Measurements from ENCODE around the gene BCAS3. TPM values are rescaled to one million over a fixed set of nuclear protein-coding genes. Genes with fewer than 3 reads are reported as not detected.

The BCAS3 gene
- total RNA-seq, 6 experiments from 2014 or later = 9.2 to 22.1 (median 14.2) TPM

- intact Hi-C loops (cut with DNase I) = no loop called here
- DNase-seq (no peak), ATAC-seq (no peak)
- TF ChIP-seq POLR2A (IDR thresholded peaks at IDR 0.05) (no peak), CTCF (IDR thresholded peaks at IDR 0.05) (no peak)
- Histone ChIP-seq H3K4me3 (no peak overlapping the region), H3K27me3 (no peaks in the 10 kb centered on the region), H3K4me1 (no peaks in the 10 kb centered on the region), H3K9me3 (no peaks in the 10 kb centered on the region), H3K27ac (no peak overlapping the region), H3K36me3 (no peaks in the 10 kb centered on the region)
- 71% methylated on average over 2 of the region's 2 CpGs for WGBS (ENCODE audit: insufficient coverage, low coverage, low lambda C conversion rate, missing lambda C conversion rate)
These were observed 379.6 kb downstream of the BCAS3 start for GRCh38 chr17:61057257-61057656.

- H3K27ac ChIP-seq = no peak overlapping the region
- H3K4me1 ChIP-seq = no peaks in the 10 kb centered on the region
- intact Hi-C loops (cut with DNase I) = no loop called here
- H3K27me3 ChIP-seq = no peaks in the 10 kb centered on the region
- H3K4me3 ChIP-seq = no peak overlapping the region
- no peak for ATAC-seq
- H3K36me3 ChIP-seq = no peaks in the 10 kb centered on the region
- no peaks in the 10 kb centered on the region for H3K9me3 ChIP-seq
- WGBS (ENCODE audit: insufficient coverage, low coverage, low lambda C conversion rate, missing lambda C conversion rate) = 95% methylated on average over 3 of the region's 3 CpGs
- TF ChIP-seq POLR2A (IDR thresholded peaks at IDR 0.05) = no peak
- no peak for TF ChIP-seq CTCF (IDR thresholded peaks at IDR 0.05)
- DNase-seq = no peak
These were observed 380.4 kb downstream of the BCAS3 start for GRCh38 chr17:61058066-61058465.

- H3K4me3 ChIP-seq = no peak overlapping the region
- H3K4me1 ChIP-seq = peaks cover 0 to 15% (median 0%) of the 10 kb centered on the region in 4 donors
- H3K27me3 ChIP-seq = no peaks in the 10 kb centered on the region
- no peak for ATAC-seq
- H3K27ac ChIP-seq = no peak overlapping the region
- TF ChIP-seq CTCF (IDR thresholded peaks at IDR 0.05) (no peak), POLR2A (IDR thresholded peaks at IDR 0.05) (no peak)
- 100% methylated on average over 2 of the region's 2 CpGs for WGBS (ENCODE audit: insufficient coverage, low coverage, low lambda C conversion rate, missing lambda C conversion rate)
- no peaks in the 10 kb centered on the region for H3K9me3 ChIP-seq
- H3K36me3 ChIP-seq = no peaks in the 10 kb centered on the region
- intact Hi-C loops (cut with DNase I) = no loop called here
- DNase-seq = no peak
These were observed 385.9 kb downstream of the BCAS3 start for GRCh38 chr17:61063528-61063927.

- no peak for TF ChIP-seq POLR2A (IDR thresholded peaks at IDR 0.05)
- TF ChIP-seq CTCF (IDR thresholded peaks at IDR 0.05) = no peak
- no peaks in the 10 kb centered on the region for H3K27me3 ChIP-seq
- 80% methylated on average over 1 of the region's 1 CpG for WGBS (ENCODE audit: insufficient coverage, low coverage, low lambda C conversion rate, missing lambda C conversion rate)
- H3K4me1 ChIP-seq = peaks cover 0 to 15% (median 0%) of the 10 kb centered on the region in 4 donors
- no peak overlapping the region for H3K4me3 ChIP-seq
- no peaks in the 10 kb centered on the region for H3K36me3 ChIP-seq
- ATAC-seq (peak; percentile 52 to 88 (median 64)), DNase-seq (no peak)
- H3K27ac ChIP-seq = peak overlapping the region; percentile 53 to 54 (median 54)
- intact Hi-C loops (cut with DNase I) = no loop called here
- H3K9me3 ChIP-seq = no peaks in the 10 kb centered on the region
These were observed 386.7 kb downstream of the BCAS3 start for GRCh38 chr17:61064087-61064951.
